HL-60 (cell line): ENCODE results near the gene ZNF211.
A peak's percentile ranks its signal among the peaks of the same experiment; 100 is the strongest.

Experiments
- POLR2AphosphoS5 ChIP-seq: IDR thresholded peaks from 2 replicates; pipeline ENCODE4 v1.6.1; 2012; ENCODE audit warnings: low read depth
- TF ChIP-seq, protein P1 (sequence below): IDR thresholded peaks from one replicate; pipeline ENCODE4 v1.5.1; 2011; ENCODE audit warnings: low read length, control low read depth, inconsistent platforms; ENCODE audit not compliant: insufficient read depth

DNA sequence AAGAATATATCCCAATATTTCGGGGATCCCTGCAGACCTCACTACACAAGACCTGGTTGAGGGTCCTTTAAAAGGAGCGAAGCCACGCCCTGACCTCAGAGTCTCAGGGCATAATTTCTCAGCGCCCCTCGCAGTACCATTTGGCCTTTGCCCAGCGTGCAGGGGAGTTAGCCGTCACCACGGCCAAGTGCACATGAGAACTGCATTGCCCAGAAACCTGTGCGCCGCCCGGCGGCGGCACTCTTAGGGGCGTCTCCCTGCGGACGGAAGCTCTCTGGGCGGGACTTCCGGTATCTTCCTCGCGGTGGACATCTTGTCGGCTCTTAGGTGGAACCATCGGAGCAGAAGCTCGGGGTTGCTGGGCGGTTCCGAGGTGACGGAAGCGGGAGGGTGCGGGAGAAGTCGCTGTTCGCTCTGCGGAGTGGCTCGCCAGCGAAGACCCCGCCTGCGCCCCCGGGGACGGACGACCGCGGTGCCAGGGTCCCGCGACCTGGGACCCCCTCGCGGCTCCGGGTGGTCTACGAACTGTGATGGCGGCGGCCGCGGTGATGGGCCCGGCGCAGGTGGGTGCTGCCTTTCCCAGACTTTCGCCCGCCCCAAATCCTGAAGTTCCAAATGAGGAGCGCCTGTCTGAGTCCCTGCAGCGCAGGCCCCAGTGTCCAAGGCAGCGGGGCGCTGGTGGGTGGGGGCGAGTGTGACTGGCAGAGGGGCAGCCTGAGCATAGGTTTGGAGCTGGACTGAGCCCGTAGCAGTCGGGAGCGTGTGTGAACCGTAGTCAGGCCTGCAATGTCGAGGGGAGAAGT lies 18.8 kb upstream of the ZNF211 start, which contains the start of gene ZNF134:
- TF ChIP-seq, protein P1, sequence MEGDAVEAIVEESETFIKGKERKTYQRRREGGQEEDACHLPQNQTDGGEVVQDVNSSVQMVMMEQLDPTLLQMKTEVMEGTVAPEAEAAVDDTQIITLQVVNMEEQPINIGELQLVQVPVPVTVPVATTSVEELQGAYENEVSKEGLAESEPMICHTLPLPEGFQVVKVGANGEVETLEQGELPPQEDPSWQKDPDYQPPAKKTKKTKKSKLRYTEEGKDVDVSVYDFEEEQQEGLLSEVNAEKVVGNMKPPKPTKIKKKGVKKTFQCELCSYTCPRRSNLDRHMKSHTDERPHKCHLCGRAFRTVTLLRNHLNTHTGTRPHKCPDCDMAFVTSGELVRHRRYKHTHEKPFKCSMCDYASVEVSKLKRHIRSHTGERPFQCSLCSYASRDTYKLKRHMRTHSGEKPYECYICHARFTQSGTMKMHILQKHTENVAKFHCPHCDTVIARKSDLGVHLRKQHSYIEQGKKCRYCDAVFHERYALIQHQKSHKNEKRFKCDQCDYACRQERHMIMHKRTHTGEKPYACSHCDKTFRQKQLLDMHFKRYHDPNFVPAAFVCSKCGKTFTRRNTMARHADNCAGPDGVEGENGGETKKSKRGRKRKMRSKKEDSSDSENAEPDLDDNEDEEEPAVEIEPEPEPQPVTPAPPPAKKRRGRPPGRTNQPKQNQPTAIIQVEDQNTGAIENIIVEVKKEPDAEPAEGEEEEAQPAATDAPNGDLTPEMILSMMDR = no peak
- peak; percentile 50; the same call in 1 of the 2 replicates for TF ChIP-seq POLR2AphosphoS5
